ENCODE data around the gene B3GAT3. TPM values are rescaled to one million over a fixed set of nuclear protein-coding genes. Genes with fewer than 3 reads are reported as not detected.
A peak's percentile ranks its signal among the peaks of the same experiment; 100 is the strongest.
"Not testable (repeated sequence)": the region's sequence is repeated elsewhere in the genome, so short reads cannot be mapped to it uniquely, and the experiment has no call there.

Gene B3GAT3
- 42.0 TPM for total RNA-seq
- long read RNA-seq, transcript B3GAT3-201 (5 exons, 1,641 nt) = major isoform, 156 of 220 reads
- long read RNA-seq, transcript B3GAT3-205 (5 exons, 1,120 nt) = minor isoform, 25 of 220 reads
- long read RNA-seq, partial matches to known transcripts = 19 of 220 reads
- long read RNA-seq, other reads (novel, unspliced or antisense) = 19 of 220 reads

- DNase-seq (ENCODE audit: low spot score) = peak; percentile 100
These were observed at the start of gene B3GAT3 for GRCh38 chr11:62621567-62622470. Gene B3GAT3 (minus strand): TSS chr11:62621986. CDS start chr11:62621947, 39 bp downstream.

GRCh38 chr11:62671236-62671607 lies 49.4 kb upstream of the B3GAT3 start:
- DNase-seq (ENCODE audit: low spot score) = no peak

GRCh38 chr11:62669420-62670161 lies 47.8 kb upstream of the B3GAT3 start:
- DNase-seq (ENCODE audit: low spot score) = no peak

- no peak for DNase-seq (ENCODE audit: low spot score)
These were observed 45.7 kb upstream of the B3GAT3 start for GRCh38 chr11:62667460-62667859.

- DNase-seq (ENCODE audit: low spot score) = no peak
These were observed 44.6 kb upstream of the B3GAT3 start for GRCh38 chr11:62666259-62666926.

GRCh38 chr11:62665599-62666258 lies 43.9 kb upstream of the B3GAT3 start:
- DNase-seq (ENCODE audit: low spot score) = no peak

- peak; percentile 99 for DNase-seq (ENCODE audit: low spot score)
These were observed 43.4 kb upstream of the B3GAT3 start, which contains the start of the genes C11orf98 and CSKMT for GRCh38 chr11:62665075-62665598. Gene C11orf98 (minus strand): TSS chr11:62665210. CDS start chr11:62665169, 41 bp downstream. Gene CSKMT (plus strand): TSS chr11:62665312. CDS start chr11:62665880, 568 bp downstream.

GRCh38 chr11:62664405-62665074 lies 42.8 kb upstream of the B3GAT3 start:
- DNase-seq (ENCODE audit: low spot score) = no peak

GRCh38 chr11:62656796-62657429 lies 35.1 kb upstream of the B3GAT3 start:
- no peak for DNase-seq (ENCODE audit: low spot score)

GRCh38 chr11:62654297-62654696 lies 32.5 kb upstream of the B3GAT3 start:
- no peak for DNase-seq (ENCODE audit: low spot score)

GRCh38 chr11:62652161-62653006 lies 30.6 kb upstream of the B3GAT3 start:
- DNase-seq (ENCODE audit: low spot score) = no peak

GRCh38 chr11:62650283-62650682 lies 28.5 kb upstream of the B3GAT3 start:
- DNase-seq (ENCODE audit: low spot score) = not testable (repeated sequence)

- DNase-seq (ENCODE audit: low spot score) = no peak
These were observed 27.7 kb upstream of the B3GAT3 start for GRCh38 chr11:62649486-62649885.

- DNase-seq (ENCODE audit: low spot score) = no peak
These were observed 27.2 kb upstream of the B3GAT3 start for GRCh38 chr11:62648967-62649364.

GRCh38 chr11:62648185-62648966 lies 26.6 kb upstream of the B3GAT3 start:
- DNase-seq (ENCODE audit: low spot score) = no peak

GRCh38 chr11:62647609-62648005 lies 25.8 kb upstream of the B3GAT3 start:
- no peak for DNase-seq (ENCODE audit: low spot score)

GRCh38 chr11:62646825-62647608 lies 25.2 kb upstream of the B3GAT3 start:
- DNase-seq (ENCODE audit: low spot score) = no peak
